Measurements from ENCODE around the gene ZNF598. TPM values are rescaled to one million over a fixed set of nuclear protein-coding genes. Genes with fewer than 3 reads are reported as not detected.

ZNF598 gene
- polyA plus RNA-seq, 2 of the 4 experiments (the other 2 are of a cell fraction) = 17.7 to 33.8 TPM

GRCh38 chr16:2009791-2010510 lies at the start of gene ZNF598 (continued):
- TF ChIP-seq E2F6 (IDR thresholded peaks at IDR 0.05; ENCODE audit: borderline replicate concordance, low read depth) (peak; percentile 66; the same call in 1 of the 2 replicates), KDM1A (IDR thresholded peaks at IDR 0.05; ENCODE audit: low read depth) (no peak)

- H3K27ac ChIP-seq = no peak overlapping the region
- no peaks in the 10 kb centered on the region for H3K9me3 ChIP-seq
- H3K4me2 ChIP-seq = no peak overlapping the region
- no peak for TF ChIP-seq MYC (IDR thresholded peaks at IDR 0.05; ENCODE audit: borderline replicate concordance, low read length)
- no peak for TF ChIP-seq HES2 (IDR thresholded peaks at IDR 0.05)
- TF ChIP-seq CBX8 (IDR thresholded peaks at IDR 0.05) = no peak
- no peak for TF ChIP-seq RNF2 (IDR thresholded peaks at IDR 0.05; ENCODE audit: borderline replicate concordance, low read depth)
- no peak for TF ChIP-seq FOSB (CRISPR knock-in tag; IDR thresholded peaks at IDR 0.05)
- no peak for TF ChIP-seq MAX (IDR thresholded peaks at IDR 0.05)
- no peak for TF ChIP-seq ZFP36 (IDR thresholded peaks at IDR 0.05; ENCODE audit: borderline replicate concordance, partially characterized antibody)
- no peak for TF ChIP-seq RARB (CRISPR knock-in tag; IDR thresholded peaks at IDR 0.05)
- TF ChIP-seq HOXB5 (CRISPR knock-in tag; IDR thresholded peaks at IDR 0.05) = no peak
- no peak for TF ChIP-seq JUN (IDR thresholded peaks at IDR 0.05)
- no peak for TF ChIP-seq CBX2 (IDR thresholded peaks at IDR 0.05; ENCODE audit: borderline replicate concordance, low read depth)
- no peak for TF ChIP-seq TP53 (CRISPR knock-in tag; IDR thresholded peaks at IDR 0.05)
- TF ChIP-seq E2F6 (IDR thresholded peaks at IDR 0.05; ENCODE audit: borderline replicate concordance, low read depth) = no peak
- TF ChIP-seq EP300 (IDR thresholded peaks at IDR 0.05) = no peak
- TF ChIP-seq HOXA7 (CRISPR knock-in tag; IDR thresholded peaks at IDR 0.05) = no peak
- no peak for TF ChIP-seq RAD21 (conservative IDR thresholded peaks at IDR 0.05 in 1 of 2, IDR thresholded peaks at IDR 0.05 in 1 of 2)
- no peak for TF ChIP-seq BCL3 (IDR thresholded peaks at IDR 0.05)
- 97% methylated on average over 10 of the region's 10 CpGs for WGBS (ENCODE audit: missing lambda C conversion rate)
- ChIA-PET CTCF (interaction anchor here (1.1 to 3.7 kb wide), 4 partner anchors 12 to 82 kb away, joined by 3 to 14 read pairs (median 6); no protein-coding TSS in a partner anchor), POLR2A (interaction anchor here (0.7 kb wide), 1 partner anchor 13 kb away, joined by 6 read pairs; no protein-coding TSS in a partner anchor)
- ATAC-seq = no peak
- H3K4me3 ChIP-seq = no peak overlapping the region
- no peak for DNase-seq (ENCODE audit: low read depth in 1 of 2, low spot score in 1 of 2)
- no peak for FAIRE-seq
- H3K4me1 ChIP-seq = no peaks in the 10 kb centered on the region
Observed at GRCh38 chr16:2058872-2059271, 49.3 kb upstream of the ZNF598 start.

- POLR2A ChIA-PET = no interaction called here
- DNase-seq (ENCODE audit: low read depth in 1 of 2, low spot score in 1 of 2) (no peak), FAIRE-seq (no peak), ATAC-seq (no peak)
- H3K27ac ChIP-seq = no peak overlapping the region
- H3K4me2 ChIP-seq = no peak overlapping the region
- no peaks in the 10 kb centered on the region for H3K9me3 ChIP-seq
- TF ChIP-seq CEBPB (IDR thresholded peaks at IDR 0.05) (no peak), MAFK (IDR thresholded peaks at IDR 0.05; ENCODE audit: partially characterized antibody) (no peak)
- H3K4me3 ChIP-seq = no peak overlapping the region
- CTCF ChIA-PET = interaction anchor here (1.1 to 1.8 kb wide), 3 partner anchors 13 to 82 kb away, joined by 3 to 8 read pairs (median 5); no protein-coding TSS in a partner anchor
- H3K4me1 ChIP-seq = no peaks in the 10 kb centered on the region
- WGBS (ENCODE audit: missing lambda C conversion rate) = 91% methylated on average over 13 of the region's 13 CpGs
Observed at GRCh38 chr16:2058420-2058819, 48.8 kb upstream of the ZNF598 start.
